Measurements from ENCODE around the gene ELOVL3.
"Not testable (repeated sequence)": the region's sequence is repeated elsewhere in the genome, so short reads cannot be mapped to it uniquely, and the experiment has no call there.

The ELOVL3 gene

DNA sequence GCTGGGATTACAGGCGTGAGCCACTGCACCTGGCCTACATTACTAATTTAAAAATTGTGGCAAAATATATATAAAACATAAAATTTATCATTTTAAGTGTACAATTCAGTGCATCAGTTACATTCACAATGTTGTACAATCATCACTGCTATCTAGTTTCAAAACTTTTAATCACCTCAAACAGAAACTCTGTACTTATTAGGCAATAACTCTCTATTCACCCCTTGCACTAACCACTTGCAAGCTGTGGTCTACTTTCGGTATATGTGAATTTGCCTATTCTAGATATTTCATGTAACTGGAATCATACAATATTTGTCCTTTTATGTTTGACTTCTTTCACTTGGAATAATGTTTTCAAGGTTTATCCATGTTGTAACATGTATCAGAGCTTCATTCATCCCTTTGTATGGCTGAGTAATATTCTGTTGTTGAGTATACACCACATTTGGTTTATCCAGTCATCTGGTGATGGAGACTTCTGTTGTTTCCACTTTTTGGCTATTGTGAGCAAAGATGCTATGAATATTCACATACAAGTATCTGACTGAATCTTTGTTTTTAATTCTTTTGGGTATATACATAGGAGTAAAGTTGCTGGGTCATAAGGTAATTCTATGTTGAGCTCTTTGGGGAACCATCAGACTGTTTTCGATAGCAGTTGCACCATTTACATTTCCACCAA is 14.3 kb upstream of the ELOVL3 start:
- Histone ChIP-seq H3K27me3 (ENCODE audit: insufficient read depth, poor library complexity, severe bottlenecking) (no peaks in the 10 kb centered on the region), H3K27ac (replicated peaks) (no peak overlapping the region), H3K4me3 (replicated peaks; ENCODE audit: insufficient read depth, low read length) (no peak overlapping the region)
- DNase-seq (ENCODE audit: low read depth in 1 of 2, low spot score in 1 of 2), result no peak
- TF ChIP-seq, protein P1, sequence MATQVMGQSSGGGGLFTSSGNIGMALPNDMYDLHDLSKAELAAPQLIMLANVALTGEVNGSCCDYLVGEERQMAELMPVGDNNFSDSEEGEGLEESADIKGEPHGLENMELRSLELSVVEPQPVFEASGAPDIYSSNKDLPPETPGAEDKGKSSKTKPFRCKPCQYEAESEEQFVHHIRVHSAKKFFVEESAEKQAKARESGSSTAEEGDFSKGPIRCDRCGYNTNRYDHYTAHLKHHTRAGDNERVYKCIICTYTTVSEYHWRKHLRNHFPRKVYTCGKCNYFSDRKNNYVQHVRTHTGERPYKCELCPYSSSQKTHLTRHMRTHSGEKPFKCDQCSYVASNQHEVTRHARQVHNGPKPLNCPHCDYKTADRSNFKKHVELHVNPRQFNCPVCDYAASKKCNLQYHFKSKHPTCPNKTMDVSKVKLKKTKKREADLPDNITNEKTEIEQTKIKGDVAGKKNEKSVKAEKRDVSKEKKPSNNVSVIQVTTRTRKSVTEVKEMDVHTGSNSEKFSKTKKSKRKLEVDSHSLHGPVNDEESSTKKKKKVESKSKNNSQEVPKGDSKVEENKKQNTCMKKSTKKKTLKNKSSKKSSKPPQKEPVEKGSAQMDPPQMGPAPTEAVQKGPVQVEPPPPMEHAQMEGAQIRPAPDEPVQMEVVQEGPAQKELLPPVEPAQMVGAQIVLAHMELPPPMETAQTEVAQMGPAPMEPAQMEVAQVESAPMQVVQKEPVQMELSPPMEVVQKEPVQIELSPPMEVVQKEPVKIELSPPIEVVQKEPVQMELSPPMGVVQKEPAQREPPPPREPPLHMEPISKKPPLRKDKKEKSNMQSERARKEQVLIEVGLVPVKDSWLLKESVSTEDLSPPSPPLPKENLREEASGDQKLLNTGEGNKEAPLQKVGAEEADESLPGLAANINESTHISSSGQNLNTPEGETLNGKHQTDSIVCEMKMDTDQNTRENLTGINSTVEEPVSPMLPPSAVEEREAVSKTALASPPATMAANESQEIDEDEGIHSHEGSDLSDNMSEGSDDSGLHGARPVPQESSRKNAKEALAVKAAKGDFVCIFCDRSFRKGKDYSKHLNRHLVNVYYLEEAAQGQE (IDR thresholded peaks at IDR 0.05; ENCODE audit: insufficient replicate concordance, low read depth), result no peak
- TF ChIP-seq SPI1 (IDR thresholded peaks at IDR 0.05; ENCODE audit: borderline replicate concordance, low read depth) (no peak), POLR2AphosphoS5 (IDR thresholded peaks at IDR 0.05; ENCODE audit: low read depth) (no peak), GABPA (IDR thresholded peaks at IDR 0.05; ENCODE audit: low read depth) (no peak)
- TF ChIP-seq, protein P2, sequence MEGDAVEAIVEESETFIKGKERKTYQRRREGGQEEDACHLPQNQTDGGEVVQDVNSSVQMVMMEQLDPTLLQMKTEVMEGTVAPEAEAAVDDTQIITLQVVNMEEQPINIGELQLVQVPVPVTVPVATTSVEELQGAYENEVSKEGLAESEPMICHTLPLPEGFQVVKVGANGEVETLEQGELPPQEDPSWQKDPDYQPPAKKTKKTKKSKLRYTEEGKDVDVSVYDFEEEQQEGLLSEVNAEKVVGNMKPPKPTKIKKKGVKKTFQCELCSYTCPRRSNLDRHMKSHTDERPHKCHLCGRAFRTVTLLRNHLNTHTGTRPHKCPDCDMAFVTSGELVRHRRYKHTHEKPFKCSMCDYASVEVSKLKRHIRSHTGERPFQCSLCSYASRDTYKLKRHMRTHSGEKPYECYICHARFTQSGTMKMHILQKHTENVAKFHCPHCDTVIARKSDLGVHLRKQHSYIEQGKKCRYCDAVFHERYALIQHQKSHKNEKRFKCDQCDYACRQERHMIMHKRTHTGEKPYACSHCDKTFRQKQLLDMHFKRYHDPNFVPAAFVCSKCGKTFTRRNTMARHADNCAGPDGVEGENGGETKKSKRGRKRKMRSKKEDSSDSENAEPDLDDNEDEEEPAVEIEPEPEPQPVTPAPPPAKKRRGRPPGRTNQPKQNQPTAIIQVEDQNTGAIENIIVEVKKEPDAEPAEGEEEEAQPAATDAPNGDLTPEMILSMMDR (IDR thresholded peaks at IDR 0.05; ENCODE audit: insufficient read depth, low read length), result no peak

DNA sequence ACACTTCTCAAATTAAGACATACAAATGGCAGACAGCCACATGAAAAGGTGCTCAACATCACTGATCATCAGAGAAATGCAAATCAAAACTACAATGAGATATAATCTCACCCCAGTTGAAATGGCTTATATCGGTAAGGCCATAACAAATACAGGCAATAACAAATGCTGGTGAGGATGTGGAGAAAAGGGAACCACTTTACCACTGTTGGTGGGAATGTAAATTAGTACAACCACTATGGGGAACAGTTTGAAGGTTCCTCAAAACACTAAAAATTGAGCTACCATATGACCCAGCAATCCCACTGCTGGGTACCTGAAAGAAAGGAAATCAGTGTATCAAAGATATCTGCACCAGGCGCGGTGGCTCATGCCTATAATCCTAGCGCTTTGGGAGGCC is 12.5 kb upstream of the ELOVL3 start:
- H3K27ac ChIP-seq (replicated peaks); H3K4me3 ChIP-seq (replicated peaks; ENCODE audit: insufficient read depth, low read length); H3K27me3 ChIP-seq (ENCODE audit: insufficient read depth, poor library complexity, severe bottlenecking): not testable (repeated sequence)
- TF ChIP-seq SPI1 (IDR thresholded peaks at IDR 0.05; ENCODE audit: borderline replicate concordance, low read depth), result peak; percentile 52; the same call in 1 of the 2 replicates
- DNase-seq (ENCODE audit: low read depth in 1 of 2, low spot score in 1 of 2), result peak in 1 of 2 experiments; percentile 55

DNA sequence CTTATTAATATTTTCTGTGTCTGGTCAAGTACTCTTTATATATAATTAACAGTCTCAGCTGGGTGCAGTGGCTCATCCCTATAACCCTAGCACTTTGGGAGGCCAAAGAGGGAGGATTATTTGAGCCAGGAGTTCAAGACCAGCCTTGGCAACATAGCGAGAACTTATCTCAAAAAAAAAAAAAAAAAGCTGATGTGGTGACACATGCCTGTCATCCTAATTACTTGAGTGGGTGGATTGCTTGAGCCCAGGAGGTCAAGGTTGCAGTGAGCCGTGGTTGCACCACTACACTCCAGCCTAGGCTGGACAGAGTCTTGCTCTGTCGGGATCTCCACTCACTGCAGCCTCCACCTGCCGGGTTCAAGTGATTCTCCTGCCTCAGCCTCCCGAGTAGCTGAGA is 6.7 kb upstream of the ELOVL3 start:
- no peak for DNase-seq (ENCODE audit: low read depth in 1 of 2, low spot score in 1 of 2)
- no peak overlapping the region for H3K27ac ChIP-seq (replicated peaks)
- H3K4me3 ChIP-seq (replicated peaks; ENCODE audit: insufficient read depth, low read length), result no peak overlapping the region
- no peaks in the 10 kb centered on the region for H3K27me3 ChIP-seq (ENCODE audit: insufficient read depth, poor library complexity, severe bottlenecking)
- no peak for TF ChIP-seq POLR2AphosphoS5 (IDR thresholded peaks at IDR 0.05; ENCODE audit: low read depth)

DNA sequence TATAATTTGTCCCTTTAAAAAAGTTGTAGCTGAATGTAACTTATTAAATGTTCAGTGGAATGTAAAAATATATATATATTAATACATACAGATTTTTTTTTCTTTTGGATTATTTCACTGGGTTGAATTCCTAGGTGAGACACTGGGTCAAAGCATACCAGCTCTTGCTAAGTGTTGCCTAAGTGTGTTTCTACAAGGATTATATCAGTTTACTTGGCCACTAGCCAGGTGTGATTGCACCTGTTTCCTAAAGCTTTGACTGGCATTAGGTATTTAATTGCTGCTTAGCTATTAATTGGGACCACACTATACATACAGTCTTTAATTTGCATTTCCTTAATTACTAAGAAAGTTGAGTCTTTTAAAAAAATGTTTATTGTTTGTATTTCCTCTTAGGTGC is 5.5 kb upstream of the ELOVL3 start:
- DNase-seq (ENCODE audit: low read depth in 1 of 2, low spot score in 1 of 2), result no peak
- no peaks in the 10 kb centered on the region for H3K27me3 ChIP-seq (ENCODE audit: insufficient read depth, poor library complexity, severe bottlenecking)
- TF ChIP-seq SPI1 (IDR thresholded peaks at IDR 0.05; ENCODE audit: borderline replicate concordance, low read depth) (no peak), POLR2AphosphoS5 (IDR thresholded peaks at IDR 0.05; ENCODE audit: low read depth) (no peak), GABPA (IDR thresholded peaks at IDR 0.05; ENCODE audit: low read depth) (no peak)
- TF ChIP-seq, protein P2 (IDR thresholded peaks at IDR 0.05; ENCODE audit: insufficient read depth, low read length), result no peak
- TF ChIP-seq, protein P1 (IDR thresholded peaks at IDR 0.05; ENCODE audit: insufficient replicate concordance, low read depth), result no peak
- no peak overlapping the region for H3K27ac ChIP-seq (replicated peaks)
- H3K4me3 ChIP-seq (replicated peaks; ENCODE audit: insufficient read depth, low read length), result no peak overlapping the region

DNA sequence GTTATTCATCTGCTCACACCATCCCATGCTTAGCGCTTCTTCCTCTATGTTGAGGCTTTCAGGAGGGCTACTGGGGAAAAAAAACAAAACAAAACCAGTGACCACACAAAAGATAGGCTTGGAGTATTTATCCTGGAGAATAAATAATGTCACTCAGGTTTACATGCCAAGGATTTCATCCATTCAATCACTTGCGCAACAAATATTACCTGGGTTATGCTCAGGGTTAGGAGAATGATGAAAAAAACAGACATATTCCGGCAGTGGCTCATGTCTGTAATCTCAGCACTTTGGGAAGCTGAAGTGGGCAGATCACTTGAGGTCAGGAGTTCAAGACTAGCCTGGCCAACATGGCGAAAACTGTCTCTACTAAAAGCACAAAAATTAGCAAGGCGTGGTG is 3.3 kb upstream of the ELOVL3 start:
- Histone ChIP-seq H3K4me3 (replicated peaks; ENCODE audit: insufficient read depth, low read length) (no peak overlapping the region), H3K27me3 (ENCODE audit: insufficient read depth, poor library complexity, severe bottlenecking) (no peaks in the 10 kb centered on the region), H3K27ac (replicated peaks) (no peak overlapping the region)
- no peak for DNase-seq (ENCODE audit: low read depth in 1 of 2, low spot score in 1 of 2)
- TF ChIP-seq GABPA (IDR thresholded peaks at IDR 0.05; ENCODE audit: low read depth), result no peak
- TF ChIP-seq SPI1 (IDR thresholded peaks at IDR 0.05; ENCODE audit: borderline replicate concordance, low read depth), result no peak
- no peak for TF ChIP-seq POLR2AphosphoS5 (IDR thresholded peaks at IDR 0.05; ENCODE audit: low read depth)
- TF ChIP-seq, protein P2 (IDR thresholded peaks at IDR 0.05; ENCODE audit: insufficient read depth, low read length), result no peak
- TF ChIP-seq, protein P1 (IDR thresholded peaks at IDR 0.05; ENCODE audit: insufficient replicate concordance, low read depth), result no peak
